GM12874 (cell line): ENCODE results near the gene SPATA6L.

Source experiments
- CTCF ChIP-seq: IDR thresholded peaks from 2 replicates; pipeline ENCODE4 v1.5.1; 2011; ENCODE audit warnings: low read depth, mild to moderate bottlenecking, control low read depth, low read length, moderate library complexity; ENCODE audit not compliant: insufficient read depth

The SPATA6L gene

GRCh38 chr9:4666042-4666699 is at the start of gene SPATA6L:
Gene SPATA6L (minus strand): TSS chr9:4666480. CDS start chr9:4666250, 230 bp downstream.
- no peak for TF ChIP-seq CTCF

GRCh38 chr9:4714266-4715016 is 48.2 kb upstream of the SPATA6L start:
- no peak for TF ChIP-seq CTCF

GRCh38 chr9:4713849-4714248 is 47.6 kb upstream of the SPATA6L start:
- TF ChIP-seq CTCF, result no peak

DNA sequence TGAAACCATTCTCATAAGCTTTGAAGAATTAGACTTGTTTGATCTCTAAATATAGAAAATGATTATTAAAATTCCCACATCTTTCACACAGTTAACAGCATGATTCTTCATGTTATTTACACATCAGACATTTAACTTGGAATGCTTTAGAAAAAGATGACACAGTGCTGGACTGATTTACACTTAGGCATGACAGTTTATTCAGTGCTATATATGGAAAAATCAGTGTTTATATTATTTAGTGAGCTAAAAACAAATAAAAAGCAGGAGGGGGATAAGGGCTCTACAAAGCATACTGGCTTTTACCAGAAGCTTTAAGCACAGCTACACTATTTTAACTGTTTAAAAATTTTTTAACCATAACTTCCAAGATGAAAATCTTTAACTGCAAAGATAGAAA is 43.1 kb upstream of the SPATA6L start:
- TF ChIP-seq CTCF, result no peak

GRCh38 chr9:4706971-4707622 is 40.8 kb upstream of the SPATA6L start:
- TF ChIP-seq CTCF, result no peak

- no peak for TF ChIP-seq CTCF
These were observed 39.7 kb upstream of the SPATA6L start for GRCh38 chr9:4706021-4706420.

DNA sequence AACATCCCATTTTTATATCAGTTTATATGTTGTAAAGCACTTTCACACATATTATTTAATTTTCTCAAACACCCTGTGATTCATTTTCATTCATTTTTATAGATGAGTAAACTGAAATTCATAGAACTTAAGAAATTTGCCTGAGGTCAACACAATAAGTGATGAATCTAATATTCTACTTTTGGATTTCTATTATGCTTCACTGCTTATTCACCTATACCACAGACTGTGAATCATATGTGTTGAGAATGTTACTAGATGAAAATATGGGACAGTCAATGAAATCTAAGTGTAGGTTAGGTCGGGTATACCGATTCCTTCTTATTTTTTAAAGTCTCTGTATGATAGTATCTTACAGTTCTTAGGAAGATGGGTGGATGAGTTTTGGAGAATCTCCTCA is 37.8 kb upstream of the SPATA6L start:
- TF ChIP-seq CTCF, result no peak
